Measurements from ENCODE around the gene KCNS3.
A peak's percentile ranks its signal among the peaks of the same experiment; 100 is the strongest.
"Not testable (repeated sequence)": the region's sequence is repeated elsewhere in the genome, so short reads cannot be mapped to it uniquely, and the experiment has no call there.

KCNS3 gene

DNA sequence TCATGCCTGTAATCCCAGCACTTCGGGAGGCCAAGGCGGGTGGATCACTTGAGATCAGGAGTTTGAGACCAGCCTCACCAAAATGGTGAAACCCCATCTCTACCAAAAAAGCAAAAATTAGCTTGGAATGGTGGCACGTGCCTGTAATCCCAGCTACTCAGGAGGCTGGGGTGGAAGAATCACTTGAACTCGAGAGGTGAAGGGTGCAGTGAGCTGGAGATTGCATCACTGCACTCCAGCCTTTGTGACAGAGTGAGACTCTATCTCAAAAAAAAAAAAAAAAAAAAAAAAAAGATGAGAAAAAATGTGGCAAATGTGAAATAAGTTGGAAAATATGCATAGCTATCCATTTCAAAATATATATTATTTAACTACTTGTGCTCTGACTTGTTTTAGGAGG is 65.0 kb downstream of the KCNS3 start:
- DNase-seq (ENCODE audit: low read depth, low spot score), result no peak

DNA sequence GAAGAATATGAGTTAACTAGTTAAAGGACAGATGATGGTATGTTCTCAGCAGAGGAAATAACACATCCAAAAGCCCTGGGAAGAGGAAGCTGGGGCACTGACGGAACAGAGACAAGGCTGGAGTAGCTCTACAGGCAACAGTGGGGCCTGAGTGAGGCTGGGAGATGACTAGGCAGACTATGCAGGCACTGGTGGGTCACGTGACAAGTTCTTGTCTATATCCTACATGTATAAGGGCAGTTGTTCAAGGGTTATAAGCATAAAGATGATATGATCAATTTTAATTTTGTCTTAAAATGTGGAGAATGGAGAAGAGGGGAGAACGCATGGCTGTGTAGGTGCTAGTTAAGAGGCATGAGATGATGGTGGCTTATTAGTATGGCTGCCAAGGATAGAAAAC is 68.6 kb downstream of the KCNS3 start:
- DNase-seq (ENCODE audit: low read depth, low spot score), result no peak

DNA sequence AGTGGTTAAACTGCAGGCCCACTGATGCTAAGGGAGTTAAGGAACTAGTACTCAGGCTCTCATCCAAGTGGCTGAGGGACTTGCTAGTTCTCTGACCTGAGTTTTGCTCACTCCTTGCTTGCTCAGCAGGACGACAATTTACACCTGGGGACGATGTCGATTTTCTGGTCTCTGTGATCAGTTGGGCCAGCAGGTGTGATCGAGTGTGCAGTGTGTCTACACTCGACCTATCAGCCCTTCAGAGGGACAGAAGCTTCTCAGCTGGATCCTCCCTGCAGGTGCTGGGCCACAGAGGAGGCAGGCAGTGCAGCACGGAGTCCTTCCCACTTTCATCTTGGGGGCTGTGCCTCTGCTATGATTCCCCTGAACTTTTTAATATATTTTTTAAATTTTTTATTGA is 71.5 kb downstream of the KCNS3 start:
- DNase-seq (ENCODE audit: low read depth, low spot score), result no peak

DNA sequence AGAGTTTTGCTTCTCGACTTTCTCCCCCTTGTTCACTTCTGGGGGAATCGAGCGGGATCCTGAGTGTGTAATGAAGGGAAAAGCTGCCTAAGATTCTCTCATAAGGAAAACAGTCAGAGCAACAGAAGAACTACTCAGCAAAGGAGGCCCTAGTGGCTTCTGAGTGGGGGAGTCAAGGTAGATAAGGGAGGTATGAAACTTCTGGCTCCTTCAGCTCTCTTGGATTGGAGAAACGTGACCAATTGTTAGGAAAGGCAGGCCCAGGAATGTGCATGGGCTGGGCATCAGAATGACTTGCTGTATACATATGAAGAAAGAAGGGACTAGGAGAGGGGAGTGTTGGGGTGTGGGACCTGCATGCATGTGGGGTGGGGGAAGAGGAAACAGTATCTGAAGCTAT is 73.1 kb downstream of the KCNS3 start:
- DNase-seq (ENCODE audit: low read depth, low spot score), result no peak

DNA sequence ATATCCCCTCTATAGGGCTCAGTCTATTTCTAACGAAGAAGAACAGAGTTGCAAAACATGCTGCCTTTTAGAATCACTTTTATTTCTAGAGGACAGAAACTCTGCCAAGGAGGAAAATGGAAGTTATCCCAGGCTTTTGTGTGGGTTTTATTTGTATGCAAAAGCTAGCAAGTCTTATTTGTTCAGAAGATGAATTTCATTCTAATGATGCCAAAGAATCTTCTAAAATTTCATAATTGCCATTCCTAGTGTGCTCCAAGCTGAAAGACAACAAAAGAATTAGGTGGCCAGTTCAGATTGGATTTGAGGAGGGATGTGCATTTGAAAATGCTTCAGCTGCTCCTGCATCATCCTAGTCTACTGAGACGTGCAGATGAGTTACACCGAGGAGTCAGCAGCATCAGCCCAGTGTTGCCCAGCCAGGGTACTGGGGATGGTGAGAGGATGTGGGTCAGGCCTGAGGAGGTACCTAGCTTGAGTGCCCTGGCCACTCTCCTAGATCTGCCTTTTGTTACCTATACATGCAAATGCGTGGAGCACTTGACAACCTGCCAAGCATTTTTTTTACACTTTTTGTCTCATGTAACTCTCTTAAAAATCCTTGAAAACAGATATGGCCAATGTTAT is 80.1 kb downstream of the KCNS3 start:
- DNase-seq (ENCODE audit: low read depth, low spot score), result no peak

DNA sequence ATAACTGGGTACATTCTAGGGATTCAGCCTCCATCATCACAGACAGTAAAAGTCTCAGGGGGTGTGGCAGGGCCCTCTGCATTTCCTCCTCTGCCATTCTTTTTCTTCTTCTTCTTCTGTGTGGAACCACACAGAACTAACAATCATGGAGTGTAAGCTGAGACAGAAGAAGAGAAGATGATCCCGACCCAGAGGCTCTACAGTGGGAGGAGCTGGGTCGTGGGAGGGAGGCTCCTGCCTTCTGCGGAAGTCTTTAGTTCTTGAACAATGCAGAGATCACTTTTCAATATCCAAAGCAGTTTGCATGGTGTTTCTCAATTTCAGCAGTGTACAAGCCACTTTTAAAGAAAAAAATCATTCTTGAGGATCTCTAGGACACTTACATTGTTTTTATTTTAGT is 80.9 kb downstream of the KCNS3 start:
- DNase-seq (ENCODE audit: low read depth, low spot score), result no peak

DNA sequence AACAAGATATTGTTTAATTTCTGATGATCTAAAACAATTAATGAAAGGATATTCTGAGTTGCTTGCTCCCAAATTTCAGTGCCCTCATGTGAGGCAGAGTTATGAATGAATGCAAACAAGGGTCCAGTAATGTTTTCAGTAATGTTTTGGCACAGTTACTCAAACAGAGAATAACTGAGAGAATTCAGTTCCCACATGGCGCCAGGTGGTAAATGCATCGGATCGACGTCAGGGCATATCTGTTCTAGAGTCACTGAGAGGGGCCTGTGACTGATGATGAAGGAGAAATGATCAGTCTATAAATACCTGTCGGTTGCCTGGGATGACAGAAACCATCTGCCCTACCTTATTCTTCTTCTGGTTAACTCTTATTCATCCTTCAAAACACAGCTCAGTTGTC is 81.4 kb downstream of the KCNS3 start:
- DNase-seq (ENCODE audit: low read depth, low spot score), result no peak

DNA sequence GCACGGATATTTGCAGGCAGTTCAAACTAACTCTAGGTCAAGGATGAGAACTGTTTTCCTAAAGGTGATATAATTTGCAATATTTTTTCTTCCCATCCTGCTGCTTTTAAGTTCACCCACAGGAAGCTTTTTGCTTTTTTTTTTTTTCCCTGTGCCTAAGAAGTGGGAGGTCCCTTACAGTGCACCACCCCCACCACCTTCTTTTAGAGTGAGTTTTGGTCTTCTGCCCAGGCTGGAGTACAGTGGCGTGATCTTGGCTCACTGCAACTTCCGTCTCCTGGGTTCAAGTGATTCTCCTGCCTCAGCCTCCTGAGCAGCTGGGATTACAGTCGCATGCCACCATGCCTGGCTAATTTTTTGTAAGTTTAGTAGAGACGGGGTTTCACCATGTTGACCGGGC is 82.5 kb downstream of the KCNS3 start:
- no peak for DNase-seq (ENCODE audit: low read depth, low spot score)

DNA sequence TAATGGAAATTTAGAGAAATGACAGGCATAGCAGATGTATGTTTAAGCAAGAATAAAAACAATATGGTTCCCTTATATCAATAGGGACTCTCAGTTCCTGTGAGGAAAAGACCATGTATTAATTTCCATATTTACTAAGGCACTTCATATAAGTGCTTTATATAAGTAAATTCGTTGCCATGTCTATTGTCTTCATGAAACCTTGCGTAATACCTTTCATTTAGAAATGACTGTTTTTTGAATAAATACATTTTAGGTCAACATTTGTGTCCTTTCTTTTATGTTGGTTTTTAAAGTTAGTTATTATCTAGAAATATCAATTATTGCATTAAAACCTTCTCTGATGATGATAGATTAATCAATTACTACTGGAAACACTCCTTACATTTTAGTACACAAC is 83.3 kb downstream of the KCNS3 start:
- no peak for DNase-seq (ENCODE audit: low read depth, low spot score)

DNA sequence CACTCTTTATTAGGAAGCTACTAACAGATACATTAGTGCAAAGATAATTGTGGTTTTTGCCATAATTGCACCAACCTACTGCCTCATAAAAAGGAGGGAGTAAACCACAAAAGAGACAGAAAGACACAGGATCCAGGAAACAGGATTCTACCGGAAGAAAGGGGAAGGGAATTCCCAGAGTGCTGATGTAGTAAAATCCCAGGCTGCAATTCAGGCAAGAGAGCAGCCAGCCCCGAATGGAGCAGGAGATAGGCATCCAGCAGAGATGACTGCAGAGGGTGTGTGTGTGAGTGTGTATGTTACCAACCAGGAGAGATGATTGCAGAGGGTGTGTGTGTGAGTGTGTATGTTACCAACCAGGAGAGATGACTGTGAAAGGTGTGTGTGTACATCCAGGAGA is 84.4 kb downstream of the KCNS3 start:
- no peak for DNase-seq (ENCODE audit: low read depth, low spot score)

DNA sequence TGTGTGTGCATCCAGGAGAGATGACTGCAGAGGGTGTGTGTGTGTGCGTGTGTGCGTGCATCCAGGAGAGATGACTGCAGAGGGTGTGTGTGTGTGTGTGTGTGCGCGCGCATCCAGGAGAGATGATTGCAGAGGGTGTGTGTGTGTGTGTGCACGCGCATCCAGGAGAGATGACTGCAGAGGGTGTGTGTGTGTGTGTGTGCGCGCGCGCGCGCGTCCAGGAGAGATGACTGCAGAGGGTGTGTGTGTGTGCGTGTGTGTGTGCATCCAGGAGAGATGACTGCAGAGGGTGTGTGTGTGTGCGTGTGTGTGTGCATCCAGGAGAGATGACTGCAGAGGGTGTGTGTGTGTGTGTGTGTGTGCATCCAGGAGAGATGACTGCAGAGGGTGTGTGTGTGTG is 85.1 kb downstream of the KCNS3 start:
- DNase-seq (ENCODE audit: low read depth, low spot score), result not testable (repeated sequence)

DNA sequence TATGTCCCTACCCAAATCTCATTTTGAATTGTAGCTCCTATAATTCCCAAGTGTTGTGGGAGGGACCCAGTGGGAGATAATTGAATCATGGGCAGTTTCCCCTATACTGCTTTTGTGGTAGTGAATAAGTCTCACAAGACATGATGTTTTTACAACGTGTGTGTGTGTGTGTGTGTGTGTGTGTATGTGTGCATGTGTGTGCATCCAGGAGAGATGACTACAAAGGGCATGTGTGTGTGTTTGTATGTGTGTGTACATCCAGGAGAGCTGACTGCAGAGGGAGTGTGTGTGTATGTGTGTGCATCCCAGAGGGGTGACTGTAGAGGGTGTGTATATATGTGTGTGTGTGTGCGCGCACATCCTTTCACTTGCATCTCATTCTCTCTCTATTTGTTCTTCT is 86.7 kb downstream of the KCNS3 start:
- DNase-seq (ENCODE audit: low read depth, low spot score), result no peak

DNA sequence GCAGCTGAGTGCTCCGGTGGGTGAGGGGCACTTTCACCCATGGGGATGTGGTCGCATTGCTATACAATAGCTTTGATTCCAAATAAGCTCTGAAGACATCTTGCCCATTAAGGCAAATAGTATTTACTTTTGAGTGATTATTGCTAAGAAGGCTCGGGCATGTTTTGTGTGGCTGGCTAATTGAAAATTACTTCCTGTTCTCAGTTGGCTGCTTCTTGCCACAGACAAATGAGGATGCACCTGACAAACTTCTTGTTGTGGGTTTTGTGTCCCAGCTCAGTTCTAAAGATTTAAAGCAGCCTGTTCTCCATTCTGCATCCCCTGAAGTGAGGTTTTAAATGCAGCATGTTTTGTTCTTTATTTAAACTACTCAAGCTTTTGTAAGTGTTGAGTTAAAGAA is 88.3 kb downstream of the KCNS3 start:
- no peak for DNase-seq (ENCODE audit: low read depth, low spot score)

DNA sequence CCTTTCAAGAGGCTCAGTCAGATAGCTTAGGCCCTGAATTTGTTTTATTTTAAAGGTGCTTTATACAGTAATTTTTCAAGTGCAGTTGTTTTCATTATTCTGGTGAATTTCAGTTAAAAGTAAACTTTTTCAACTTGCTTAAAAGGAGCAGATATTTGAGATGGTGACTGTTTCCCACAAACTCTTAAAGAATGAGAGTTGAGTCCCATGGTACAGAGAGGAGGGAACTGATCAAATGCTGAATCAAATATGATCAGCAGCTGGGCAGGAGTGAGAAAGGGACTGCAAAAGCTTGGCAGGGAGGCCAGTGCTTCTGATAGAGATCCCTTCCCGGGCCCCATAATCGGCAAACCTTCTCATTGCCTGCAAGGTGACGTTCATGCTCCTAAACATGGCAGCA is 91.2 kb downstream of the KCNS3 start:
- no peak for DNase-seq (ENCODE audit: low read depth, low spot score)

DNA sequence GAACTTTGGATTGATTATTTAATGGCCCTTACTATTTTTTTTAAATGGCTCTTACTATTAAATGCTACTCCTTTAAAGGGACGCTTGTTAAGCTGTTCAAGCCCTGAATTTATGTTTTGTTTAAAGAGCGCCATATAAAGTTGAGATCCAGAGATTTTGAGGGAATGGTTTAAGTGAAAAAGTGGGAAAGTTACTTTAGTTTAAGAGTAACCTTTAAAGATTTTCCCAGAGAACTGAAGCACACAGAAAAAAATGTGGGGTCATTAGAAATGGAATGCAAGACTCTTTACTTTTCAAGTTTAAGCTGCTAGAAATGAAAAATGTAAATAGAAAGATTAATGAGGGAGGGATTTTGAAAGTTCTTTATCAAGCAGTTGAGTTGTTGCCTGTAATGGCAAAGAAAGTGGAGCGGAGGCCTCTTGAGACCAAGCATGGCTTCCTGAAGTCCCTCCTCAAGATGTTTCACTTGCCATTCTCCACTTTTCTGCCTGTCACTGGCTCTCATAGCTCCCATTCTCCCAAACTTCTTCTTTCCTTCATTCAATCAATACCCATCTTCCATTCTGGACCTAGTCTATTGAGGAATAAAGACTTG is 93.2 kb downstream of the KCNS3 start:
- no peak for DNase-seq (ENCODE audit: low read depth, low spot score)

DNA sequence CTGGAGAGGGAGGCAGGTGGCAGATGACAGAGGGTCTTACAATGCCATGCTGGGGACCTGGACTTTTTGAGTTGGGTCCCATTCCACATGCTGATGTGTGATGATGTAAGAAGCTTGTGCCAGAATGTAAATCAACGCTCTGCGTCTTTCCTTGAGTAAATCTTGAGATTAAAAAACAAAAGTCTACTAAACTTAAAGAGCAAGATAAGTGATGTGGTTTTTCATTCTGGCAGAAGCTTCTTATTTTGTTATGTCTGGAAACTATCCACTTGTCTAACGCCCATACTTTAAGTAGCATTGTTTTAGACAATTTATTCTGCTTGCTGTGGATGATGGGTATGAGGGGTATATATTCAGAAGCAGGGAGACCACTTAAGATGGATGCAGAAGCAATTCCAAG is 94.5 kb downstream of the KCNS3 start:
- no peak for DNase-seq (ENCODE audit: low read depth, low spot score)

DNA sequence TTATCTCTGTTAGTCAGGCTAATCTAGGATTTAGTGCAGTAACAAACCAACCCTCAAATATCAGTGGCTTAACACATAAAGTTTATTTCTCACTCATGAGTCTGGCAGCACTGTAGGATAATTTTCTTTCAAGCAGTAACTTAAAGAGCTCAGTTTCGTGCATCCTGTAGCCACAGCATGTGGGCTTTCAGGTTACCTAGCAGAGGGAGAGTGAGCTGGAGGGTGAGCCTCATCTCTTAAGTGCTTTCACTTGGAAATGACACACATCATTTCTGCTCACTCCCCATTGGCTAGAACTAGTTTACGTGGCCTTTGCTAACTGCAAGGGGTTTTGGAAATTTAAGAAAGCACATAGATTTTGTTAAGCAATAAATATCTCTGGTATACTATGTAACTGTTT is 96.9 kb downstream of the KCNS3 start:
- no peak for DNase-seq (ENCODE audit: low read depth, low spot score)

DNA sequence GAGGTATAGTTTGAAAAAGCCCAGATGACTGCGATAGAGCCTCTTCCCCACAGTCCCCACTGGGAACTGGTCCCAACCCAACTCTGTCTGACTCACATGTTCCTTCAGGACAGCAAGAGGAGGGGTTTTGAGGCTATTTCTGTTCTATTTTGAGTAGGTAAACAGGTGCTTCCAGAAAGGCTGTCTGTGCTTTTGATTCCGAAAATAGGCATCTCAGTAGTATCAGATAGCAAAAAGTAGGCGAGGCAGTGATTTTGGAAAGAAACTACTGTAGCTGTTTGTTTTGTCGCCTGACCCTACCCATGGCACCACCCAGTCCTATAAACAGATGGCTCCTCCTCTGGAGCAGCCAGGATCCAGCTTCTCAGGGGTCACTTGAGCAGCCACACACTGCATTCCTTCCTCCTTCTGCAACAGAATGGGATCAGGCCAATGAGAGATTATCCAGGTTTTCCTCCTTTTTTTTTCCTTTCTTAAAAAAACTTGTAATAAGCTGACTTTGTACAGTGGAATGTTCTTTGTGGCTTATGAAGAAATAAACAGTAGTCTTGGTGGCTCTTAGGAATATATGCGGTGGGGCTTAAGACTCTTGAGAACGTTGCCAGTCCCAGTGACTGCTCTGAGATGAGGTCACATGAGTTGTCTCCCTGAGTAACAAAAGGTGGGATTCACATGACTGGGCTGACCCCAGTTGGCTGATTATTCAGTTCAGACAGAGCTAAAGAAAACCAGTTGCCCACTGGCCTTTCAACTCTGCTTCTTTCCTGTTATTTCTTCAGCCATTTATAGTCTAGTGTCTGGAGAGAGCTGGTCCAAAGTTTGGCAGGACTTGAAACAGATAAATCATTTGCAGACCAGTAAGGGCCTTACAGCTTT is 98.6 kb downstream of the KCNS3 start:
- peak; percentile 85 for DNase-seq (ENCODE audit: low read depth, low spot score)

DNA sequence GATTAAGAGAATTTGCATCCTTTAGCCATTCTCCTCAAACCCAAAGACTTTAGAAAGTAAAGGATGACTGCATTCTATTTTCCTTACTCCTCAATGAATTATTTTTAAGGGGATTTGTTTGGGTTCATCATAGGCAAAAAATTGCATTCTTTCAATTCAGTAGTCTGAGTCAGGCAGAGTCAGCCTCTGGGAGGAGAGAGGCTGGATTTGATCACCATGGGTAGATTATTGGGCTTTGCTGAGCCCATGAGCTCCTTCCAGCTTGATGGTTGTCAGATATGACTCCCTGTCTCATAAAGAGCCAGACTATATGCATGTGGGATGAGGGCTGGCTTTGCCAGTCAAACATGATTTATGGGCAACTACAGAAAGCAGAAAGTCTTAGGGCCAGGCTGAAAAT is 101.2 kb downstream of the KCNS3 start:
- no peak for DNase-seq (ENCODE audit: low read depth, low spot score)

DNA sequence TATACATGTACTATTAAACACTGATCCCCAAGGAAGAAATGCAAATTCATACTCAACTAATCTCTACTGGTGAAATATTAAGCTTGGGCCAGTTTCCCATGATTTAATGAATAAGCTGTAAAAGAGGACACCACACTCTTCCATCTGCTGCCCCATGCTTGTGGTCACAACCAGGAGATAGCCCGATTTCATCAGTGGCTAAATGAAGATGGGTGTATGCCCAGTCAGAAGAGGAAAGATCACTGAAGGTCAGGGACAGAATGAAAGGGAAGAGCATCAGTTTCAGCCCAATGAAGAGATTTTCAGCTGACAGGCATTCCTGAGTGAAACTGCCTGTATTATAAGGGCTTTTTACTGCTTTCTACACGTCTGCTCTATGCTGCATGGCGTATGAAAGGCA is 103.5 kb downstream of the KCNS3 start:
- DNase-seq (ENCODE audit: low read depth, low spot score), result no peak
